Peyer's patch (tissue), 4 donors: ENCODE data around the gene MAP4K1.

Source experiments
- POLR2A ChIP-seq, 2 donors: fragments of 450-650 bp; IDR thresholded peaks; one replicate each; pipeline ENCODE4 v1.5.1; 2017; ENCODE audit warnings: antibody characterized with exemption in 2 of 2, mild to moderate bottlenecking in 2 of 2, moderate library complexity in 2 of 2
- TF ChIP-seq, protein P1 (sequence below), 6 experiments: fragments of 450-650 bp in 4 of 6; fragments of 200-600 bp in 2 of 6; sonication (generic) in 1 of 6; IDR thresholded peaks; one replicate each; pipeline ENCODE4 v1.5.1; 2017 to 2019; ENCODE audit warnings: antibody characterized with exemption in 6 of 6, mild to moderate bottlenecking in 3 of 6, moderate library complexity in 1 of 6

DNA sequence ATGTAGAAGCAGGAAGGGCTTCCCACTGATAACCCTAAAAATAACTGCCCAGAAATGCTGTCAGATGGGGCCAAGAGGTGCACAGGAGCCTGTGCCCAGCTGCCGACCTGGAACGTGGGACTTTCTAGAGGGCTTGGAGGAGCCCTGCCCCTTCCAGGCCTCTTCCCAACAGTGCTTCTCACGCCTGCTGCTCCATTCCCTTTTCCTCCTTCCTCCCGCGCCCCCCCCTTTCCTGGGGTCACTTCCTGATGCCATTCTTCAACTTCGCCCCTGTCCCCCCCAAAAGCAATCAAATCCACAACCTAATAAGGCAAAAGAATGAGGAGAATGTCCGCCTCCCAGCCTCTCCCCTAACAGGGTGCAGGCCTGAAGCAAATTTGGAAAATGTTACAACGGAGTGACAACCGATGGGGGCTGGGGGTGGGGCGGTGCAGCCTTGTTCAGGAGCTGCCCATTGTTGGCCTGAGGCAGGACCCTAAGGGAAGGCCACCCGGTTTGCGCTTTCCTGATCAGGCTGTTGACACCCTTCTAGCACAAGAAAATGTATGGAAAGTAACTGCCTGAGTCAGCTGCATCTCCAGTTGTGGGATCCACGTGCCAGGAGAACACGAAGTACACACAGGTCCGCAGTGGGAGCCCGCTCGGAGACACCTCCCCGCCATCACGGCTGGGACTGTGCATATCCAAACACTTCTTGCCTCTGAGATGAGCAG lies 48.4 kb upstream of the MAP4K1 start:
- TF ChIP-seq, protein P1, sequence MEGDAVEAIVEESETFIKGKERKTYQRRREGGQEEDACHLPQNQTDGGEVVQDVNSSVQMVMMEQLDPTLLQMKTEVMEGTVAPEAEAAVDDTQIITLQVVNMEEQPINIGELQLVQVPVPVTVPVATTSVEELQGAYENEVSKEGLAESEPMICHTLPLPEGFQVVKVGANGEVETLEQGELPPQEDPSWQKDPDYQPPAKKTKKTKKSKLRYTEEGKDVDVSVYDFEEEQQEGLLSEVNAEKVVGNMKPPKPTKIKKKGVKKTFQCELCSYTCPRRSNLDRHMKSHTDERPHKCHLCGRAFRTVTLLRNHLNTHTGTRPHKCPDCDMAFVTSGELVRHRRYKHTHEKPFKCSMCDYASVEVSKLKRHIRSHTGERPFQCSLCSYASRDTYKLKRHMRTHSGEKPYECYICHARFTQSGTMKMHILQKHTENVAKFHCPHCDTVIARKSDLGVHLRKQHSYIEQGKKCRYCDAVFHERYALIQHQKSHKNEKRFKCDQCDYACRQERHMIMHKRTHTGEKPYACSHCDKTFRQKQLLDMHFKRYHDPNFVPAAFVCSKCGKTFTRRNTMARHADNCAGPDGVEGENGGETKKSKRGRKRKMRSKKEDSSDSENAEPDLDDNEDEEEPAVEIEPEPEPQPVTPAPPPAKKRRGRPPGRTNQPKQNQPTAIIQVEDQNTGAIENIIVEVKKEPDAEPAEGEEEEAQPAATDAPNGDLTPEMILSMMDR (IDR thresholded peaks at IDR 0.05): no peak
- peak in 1 of 2 donors; percentile 8 for TF ChIP-seq POLR2A (IDR thresholded peaks at IDR 0.05)
